ENCODE data around the gene PHC2.

GRCh38 chr1:33400153-33400911 lies 30.6 kb downstream of the PHC2 start:
- TF ChIP-seq CTCF (conservative IDR thresholded peaks at IDR 0.05; ENCODE audit: low read length) (no peak), EZH2phosphoT487 (IDR thresholded peaks at IDR 0.05; ENCODE audit: borderline replicate concordance) (no peak)
